AG09319 (cell line): Measurements from ENCODE around the gene DDIT3.

Experiments
- DNase-seq: peaks from one replicate; pipeline ENCODE4 v3.0.0-alpha.2; 2010; ENCODE audit warnings: low read depth; ENCODE audit errors: extremely low read depth
- CTCF ChIP-seq: IDR thresholded peaks from 2 replicates; pipeline ENCODE4 v1.5.1; 2011; ENCODE audit warnings: low read depth, mild to moderate bottlenecking, inconsistent platforms, low read length, moderate library complexity

Gene DDIT3

GRCh38 chr12:57551637-57552305 is 31.5 kb upstream of the DDIT3 start:
- TF ChIP-seq CTCF, result no peak
- DNase-seq, result no peak

- DNase-seq, result no peak
Observed at GRCh38 chr12:57550641-57551549, 30.6 kb upstream of the DDIT3 start.

GRCh38 chr12:57549909-57550640 is 29.8 kb upstream of the DDIT3 start, which contains the start of gene KIF5A:
Gene KIF5A (plus strand): TSS chr12:57550044. CDS start chr12:57550272, 228 bp downstream.
- no peak for DNase-seq

More at GRCh38 chr12:57550641-57551549, 30.6 kb upstream of the DDIT3 start:
- no peak for TF ChIP-seq CTCF

GRCh38 chr12:57549203-57549908 is 29.0 kb upstream of the DDIT3 start:
- DNase-seq, result no peak
- TF ChIP-seq CTCF, result no peak

More at GRCh38 chr12:57549909-57550640, 29.8 kb upstream of the DDIT3 start, which contains the start of gene KIF5A:
- TF ChIP-seq CTCF, result no peak

GRCh38 chr12:57548488-57548887 is 28.2 kb upstream of the DDIT3 start:
- DNase-seq, result no peak
- TF ChIP-seq CTCF, result no peak

- TF ChIP-seq CTCF, result no peak
Observed at GRCh38 chr12:57548013-57548315, 27.6 kb upstream of the DDIT3 start.

More at GRCh38 chr12:57548013-57548315, 27.6 kb upstream of the DDIT3 start:
- DNase-seq, result no peak
